ENCODE data around the gene DHFR2.
A peak's percentile ranks its signal among the peaks of the same experiment; 100 is the strongest.
"Not testable (repeated sequence)": the region's sequence is repeated elsewhere in the genome, so short reads cannot be mapped to it uniquely, and the experiment has no call there.

DHFR2 gene

DNA sequence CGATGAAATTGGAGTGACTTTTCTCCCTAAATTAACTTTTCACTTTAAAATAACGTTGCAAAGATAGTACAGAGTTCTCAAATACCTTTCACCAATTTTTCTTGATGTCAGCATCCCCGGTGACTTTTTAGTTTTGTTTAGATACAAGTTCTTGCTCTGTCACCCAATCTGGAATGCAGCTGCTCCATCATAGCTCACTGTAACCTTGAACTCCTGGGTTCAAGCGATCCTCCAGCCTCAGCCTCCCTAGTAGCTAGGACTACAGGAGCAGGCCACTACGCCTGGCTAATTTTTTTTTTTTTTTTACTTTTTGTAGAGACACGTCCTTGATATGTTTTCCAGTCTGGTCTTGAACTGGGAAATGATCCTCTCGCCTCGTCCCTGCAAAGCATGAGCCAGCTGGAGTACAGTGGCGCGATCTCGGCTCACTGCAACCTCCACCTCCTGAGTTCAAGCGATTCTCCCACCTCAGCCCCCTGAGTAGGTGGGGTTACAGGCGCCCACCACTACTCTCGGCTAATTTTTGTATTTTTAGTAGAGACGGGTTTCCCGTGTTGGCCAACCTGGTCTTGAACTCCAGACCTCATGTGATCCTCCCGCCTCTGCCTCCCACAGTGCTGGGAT is 892 bp upstream of the DHFR2 start:
- Histone ChIP-seq H3K4me1 (ENCODE audit: insufficient read depth, poor library complexity, severe bottlenecking) (peaks cover 5% of the 10 kb centered on the region), H3K36me3 (ENCODE audit: low read depth) (no peaks in the 10 kb centered on the region), H3K27me3 (ENCODE audit: insufficient read depth, poor library complexity, severe bottlenecking) (no peaks in the 10 kb centered on the region), H3K9me3 (ENCODE audit: severe bottlenecking) (no peaks in the 10 kb centered on the region), H3K4me3 (ENCODE audit: severe bottlenecking) (peak overlapping the region; percentile 61), H3K27ac (ENCODE audit: poor library complexity, severe bottlenecking) (peak overlapping the region; percentile 54)
- DNase-seq (ENCODE audit: low spot score) (no peak), ATAC-seq (ENCODE audit: low read depth) (no peak)
- TF ChIP-seq, protein P1, sequence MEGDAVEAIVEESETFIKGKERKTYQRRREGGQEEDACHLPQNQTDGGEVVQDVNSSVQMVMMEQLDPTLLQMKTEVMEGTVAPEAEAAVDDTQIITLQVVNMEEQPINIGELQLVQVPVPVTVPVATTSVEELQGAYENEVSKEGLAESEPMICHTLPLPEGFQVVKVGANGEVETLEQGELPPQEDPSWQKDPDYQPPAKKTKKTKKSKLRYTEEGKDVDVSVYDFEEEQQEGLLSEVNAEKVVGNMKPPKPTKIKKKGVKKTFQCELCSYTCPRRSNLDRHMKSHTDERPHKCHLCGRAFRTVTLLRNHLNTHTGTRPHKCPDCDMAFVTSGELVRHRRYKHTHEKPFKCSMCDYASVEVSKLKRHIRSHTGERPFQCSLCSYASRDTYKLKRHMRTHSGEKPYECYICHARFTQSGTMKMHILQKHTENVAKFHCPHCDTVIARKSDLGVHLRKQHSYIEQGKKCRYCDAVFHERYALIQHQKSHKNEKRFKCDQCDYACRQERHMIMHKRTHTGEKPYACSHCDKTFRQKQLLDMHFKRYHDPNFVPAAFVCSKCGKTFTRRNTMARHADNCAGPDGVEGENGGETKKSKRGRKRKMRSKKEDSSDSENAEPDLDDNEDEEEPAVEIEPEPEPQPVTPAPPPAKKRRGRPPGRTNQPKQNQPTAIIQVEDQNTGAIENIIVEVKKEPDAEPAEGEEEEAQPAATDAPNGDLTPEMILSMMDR (IDR thresholded peaks at IDR 0.05; ENCODE audit: poor library complexity, severe bottlenecking) = no peak

DNA sequence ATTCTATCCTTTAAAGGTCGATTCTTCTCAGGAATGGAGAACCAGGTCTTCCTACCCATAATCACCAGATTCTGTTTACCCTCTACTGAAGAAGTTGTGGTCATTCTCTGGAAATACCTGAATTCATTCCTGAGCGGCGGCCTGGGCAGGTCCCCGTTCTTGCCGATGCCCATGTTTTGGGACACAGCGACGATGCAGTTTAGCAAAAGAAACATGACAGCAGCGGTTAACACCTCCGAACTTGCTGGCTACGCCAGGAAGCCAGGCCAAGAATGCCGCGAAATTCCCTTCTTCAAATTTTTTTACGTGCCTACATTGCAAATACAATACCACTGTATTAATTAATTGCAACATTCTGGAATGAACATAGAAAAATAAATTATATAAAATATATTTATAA is 1.4 kb downstream of the DHFR2 start:
- H3K4me1 ChIP-seq (ENCODE audit: insufficient read depth, poor library complexity, severe bottlenecking) = peaks cover 5% of the 10 kb centered on the region
- H3K9me3 ChIP-seq (ENCODE audit: severe bottlenecking) = no peaks in the 10 kb centered on the region
- TF ChIP-seq, protein P1 (IDR thresholded peaks at IDR 0.05; ENCODE audit: poor library complexity, severe bottlenecking) = no peak
- no peak for ATAC-seq (ENCODE audit: low read depth)
- H3K36me3 ChIP-seq (ENCODE audit: low read depth) = no peaks in the 10 kb centered on the region
- no peaks in the 10 kb centered on the region for H3K27me3 ChIP-seq (ENCODE audit: insufficient read depth, poor library complexity, severe bottlenecking)
- no peak for DNase-seq (ENCODE audit: low spot score)
- H3K27ac ChIP-seq (ENCODE audit: poor library complexity, severe bottlenecking) = no peak overlapping the region
- H3K4me3 ChIP-seq (ENCODE audit: severe bottlenecking) = no peak overlapping the region

DNA sequence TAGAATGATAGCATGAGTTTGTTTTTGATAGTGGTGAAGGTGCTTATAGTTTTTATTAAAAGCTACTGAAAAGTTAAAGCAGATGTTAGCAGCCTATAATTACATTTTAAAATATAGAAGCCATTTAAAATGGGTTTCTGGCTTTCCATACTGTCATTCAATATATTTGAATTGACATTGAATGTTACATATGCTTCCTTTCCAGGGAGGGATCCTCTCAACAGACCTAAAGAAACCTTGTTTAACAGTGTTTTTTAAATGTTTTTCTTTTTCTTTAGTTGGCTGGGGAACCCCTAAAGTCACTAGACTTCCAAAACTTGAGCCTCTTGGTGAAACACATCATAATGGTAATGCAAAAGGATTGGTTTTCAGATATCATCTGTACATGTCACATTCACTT is 12.2 kb downstream of the DHFR2 start:
- H3K27me3 ChIP-seq (ENCODE audit: insufficient read depth, poor library complexity, severe bottlenecking) = no peaks in the 10 kb centered on the region
- H3K4me3 ChIP-seq (ENCODE audit: severe bottlenecking) = no peak overlapping the region
- H3K36me3 ChIP-seq (ENCODE audit: low read depth) = peaks cover 16% of the 10 kb centered on the region
- no peak for DNase-seq (ENCODE audit: low spot score)
- TF ChIP-seq, protein P1 (IDR thresholded peaks at IDR 0.05; ENCODE audit: poor library complexity, severe bottlenecking) = no peak
- no peaks in the 10 kb centered on the region for H3K9me3 ChIP-seq (ENCODE audit: severe bottlenecking)
- no peaks in the 10 kb centered on the region for H3K4me1 ChIP-seq (ENCODE audit: insufficient read depth, poor library complexity, severe bottlenecking)
- no peak for ATAC-seq (ENCODE audit: low read depth)
- H3K27ac ChIP-seq (ENCODE audit: poor library complexity, severe bottlenecking) = no peak overlapping the region

DNA sequence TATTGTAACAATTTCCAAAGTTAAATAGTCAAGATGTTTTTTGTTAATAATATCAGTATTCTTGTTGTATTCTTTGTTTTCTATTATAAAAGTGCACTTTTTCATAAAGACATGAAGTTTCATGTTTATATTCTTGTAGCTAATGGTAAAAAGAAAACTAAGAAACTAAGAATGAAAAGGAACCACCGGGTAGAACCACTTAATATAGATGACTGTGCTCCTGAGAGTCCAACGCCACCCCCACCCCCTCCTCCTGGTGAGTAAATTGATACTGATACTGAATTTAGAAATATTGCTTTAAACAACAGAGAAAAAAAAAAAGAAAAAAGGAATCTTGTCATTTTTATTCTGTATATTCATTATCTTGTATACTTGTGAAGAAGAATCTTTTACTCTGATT is 13.4 kb downstream of the DHFR2 start:
- no peaks in the 10 kb centered on the region for H3K9me3 ChIP-seq (ENCODE audit: severe bottlenecking)
- DNase-seq (ENCODE audit: low spot score) (no peak), ATAC-seq (ENCODE audit: low read depth) (no peak)
- TF ChIP-seq, protein P1 (IDR thresholded peaks at IDR 0.05; ENCODE audit: poor library complexity, severe bottlenecking) = no peak
- H3K36me3 ChIP-seq (ENCODE audit: low read depth) = peaks cover 12% of the 10 kb centered on the region; the same call in 1 of the 2 replicates
- no peak overlapping the region for H3K27ac ChIP-seq (ENCODE audit: poor library complexity, severe bottlenecking)
- no peak overlapping the region for H3K4me3 ChIP-seq (ENCODE audit: severe bottlenecking)
- H3K27me3 ChIP-seq (ENCODE audit: insufficient read depth, poor library complexity, severe bottlenecking) = no peaks in the 10 kb centered on the region
- H3K4me1 ChIP-seq (ENCODE audit: insufficient read depth, poor library complexity, severe bottlenecking) = no peaks in the 10 kb centered on the region

DNA sequence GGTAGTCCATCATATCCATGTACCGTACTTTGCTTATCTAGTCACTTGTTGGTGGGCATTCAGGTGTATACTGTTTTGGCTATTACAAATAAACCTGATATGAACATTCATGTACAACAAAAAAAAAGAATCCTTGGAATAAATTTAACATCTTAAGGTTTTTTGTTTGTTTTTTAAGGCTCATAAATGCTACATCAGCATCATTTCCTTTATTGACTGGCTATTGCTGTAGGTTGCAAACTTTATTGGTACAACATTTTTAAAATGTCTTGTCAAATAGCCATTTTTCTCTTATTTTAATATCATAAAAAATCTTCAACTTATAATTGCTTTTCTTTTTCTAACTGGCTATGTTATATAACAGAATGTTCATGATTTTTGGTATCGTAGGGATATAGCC is 16.2 kb downstream of the DHFR2 start:
- H3K4me1 ChIP-seq (ENCODE audit: insufficient read depth, poor library complexity, severe bottlenecking) = no peaks in the 10 kb centered on the region
- ATAC-seq (ENCODE audit: low read depth) (no peak), DNase-seq (ENCODE audit: low spot score) (no peak)
- 0 out of 2 replicates have a peak, but pooled peaks cover 14% of the 10 kb centered on the region for H3K36me3 ChIP-seq (ENCODE audit: low read depth)
- H3K9me3 ChIP-seq (ENCODE audit: severe bottlenecking) = no peaks in the 10 kb centered on the region
- TF ChIP-seq, protein P1 (IDR thresholded peaks at IDR 0.05; ENCODE audit: poor library complexity, severe bottlenecking) = no peak
- no peak overlapping the region for H3K4me3 ChIP-seq (ENCODE audit: severe bottlenecking)
- no peaks in the 10 kb centered on the region for H3K27me3 ChIP-seq (ENCODE audit: insufficient read depth, poor library complexity, severe bottlenecking)
- H3K27ac ChIP-seq (ENCODE audit: poor library complexity, severe bottlenecking) = no peak overlapping the region

DNA sequence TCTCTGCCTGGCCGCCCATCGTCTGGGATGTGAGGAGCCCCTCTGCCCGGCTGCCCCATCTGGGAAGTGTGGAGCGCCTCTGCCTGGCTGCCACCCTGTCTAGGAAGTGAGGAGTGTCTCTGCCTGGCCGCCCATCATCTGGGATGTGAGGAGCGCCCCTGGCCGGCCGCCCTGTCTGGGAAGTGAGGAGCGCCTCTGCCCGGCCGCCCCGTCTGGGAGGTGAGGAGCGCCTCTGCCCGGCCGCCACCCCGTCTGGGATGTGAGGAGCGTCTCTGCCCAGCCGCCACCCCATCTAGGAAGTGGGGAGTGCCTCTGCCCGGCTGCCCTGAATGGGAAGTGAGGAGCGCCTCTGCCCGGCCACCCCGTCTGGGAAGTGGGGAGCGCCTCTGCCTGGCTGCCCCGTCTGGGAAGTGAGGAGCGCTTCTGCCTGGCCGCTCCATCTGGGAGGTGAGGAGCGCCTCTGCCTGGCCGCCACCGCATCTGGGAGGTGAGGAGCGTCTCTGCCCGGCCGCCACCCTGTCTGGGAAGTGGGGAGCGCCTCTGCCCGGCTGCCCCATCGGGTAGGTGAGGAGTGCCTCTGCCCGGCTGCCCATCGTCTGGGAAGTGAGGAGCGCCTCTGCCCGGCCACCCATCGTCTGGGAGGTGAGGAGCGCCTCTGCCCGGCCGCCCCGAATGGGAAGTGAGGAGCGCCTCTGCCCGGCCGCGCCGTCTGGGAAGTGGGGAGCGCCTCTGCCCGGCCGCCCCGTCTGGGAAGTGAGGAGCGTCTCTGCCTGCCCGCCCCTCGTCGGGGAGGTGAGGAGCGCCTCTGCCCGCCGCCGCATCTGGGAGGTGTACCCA is 18.4 kb downstream of the DHFR2 start:
- H3K27ac ChIP-seq (ENCODE audit: poor library complexity, severe bottlenecking); DNase-seq (ENCODE audit: low spot score); H3K27me3 ChIP-seq (ENCODE audit: insufficient read depth, poor library complexity, severe bottlenecking); H3K9me3 ChIP-seq (ENCODE audit: severe bottlenecking); ATAC-seq (ENCODE audit: low read depth); H3K4me1 ChIP-seq (ENCODE audit: insufficient read depth, poor library complexity, severe bottlenecking); H3K4me3 ChIP-seq (ENCODE audit: severe bottlenecking): not testable (repeated sequence)
- H3K36me3 ChIP-seq (ENCODE audit: low read depth) = peaks cover 15% of the 10 kb centered on the region; the same call in 1 of the 2 replicates

All from RWPE2 (cell line).